Endothelial cell of umbilical vein (primary cell): ENCODE data around the gene KIZ. TPM values are rescaled to one million over a fixed set of nuclear protein-coding genes. Genes with fewer than 3 reads are reported as not detected.

Experiments used
- BruUV-seq: library from RNA; stranded (reverse); fragments of 400-500 nt; replicated peaks from 2 replicates; lab custom pipeline; 2021; lab: Mats Ljungman, UMichigan
- CTCF ChIA-PET: fragments of 300-600, 350-600 bp; sonication (Branson Sonifier 250); formaldehyde crosslinking; loops from one replicate; lab custom pipeline; 2021; ENCODE audit warnings: antibody characterized with exemption, inconsistent platforms; lab: Charles Lee
- POLR2A ChIA-PET: fragments of 300-600, 350-600 bp; sonication (Branson Sonifier 250); formaldehyde crosslinking; loops from one replicate; lab custom pipeline; 2021; ENCODE audit warnings: antibody characterized with exemption, inconsistent platforms; lab: Charles Lee
- DNase-seq: peaks from one replicate; pipeline ENCODE4 v3.0.0-alpha.2; 2011; ENCODE audit warnings: low read depth, low spot score
- FAIRE-seq: peaks from 2 replicates; lab custom pipeline; 2011; peaks lifted over from hg19 to GRCh38; lab: Jason Lieb, UNC
- H2AFZ ChIP-seq: 2 replicates; pipeline ENCODE4 v1.6.0; 2012; ENCODE audit warnings: low read depth, low read length, control low read depth, inconsistent platforms
- H3K27ac ChIP-seq: 2 replicates; pipeline ENCODE4 v1.5.1; 2011; ENCODE audit warnings: low read depth, mild to moderate bottlenecking, control low read depth, low read length, moderate library complexity; ENCODE audit not compliant: insufficient read depth
- H3K27me3 ChIP-seq, 2 experiments: 2 replicates each; pipeline versions ENCODE4 v1.6.0 to v1.6.1; 2011; ENCODE audit warnings: low read length in 2 of 2, mixed read lengths in 1 of 2; ENCODE audit not compliant: control insufficient read depth in 2 of 2, insufficient read depth in 2 of 2
- H3K36me3 ChIP-seq, 2 experiments: 2 replicates in 1 of 2; 3 replicates in 1 of 2; pipeline ENCODE4 v1.5.1; 2011; ENCODE audit warnings: low read length in 2 of 2, mild to moderate bottlenecking in 1 of 2, moderate library complexity in 1 of 2; ENCODE audit not compliant: control insufficient read depth in 2 of 2, insufficient read depth in 2 of 2; ENCODE audit errors: extremely low read depth in 1 of 2
- H3K4me1 ChIP-seq: 3 replicates; pipeline ENCODE4 v1.5.1; 2011; ENCODE audit warnings: mild to moderate bottlenecking, low read length; ENCODE audit not compliant: control insufficient read depth, insufficient read depth; ENCODE audit errors: extremely low read depth
- H3K4me2 ChIP-seq: 2 replicates; pipeline ENCODE4 v1.6.1; 2011; ENCODE audit warnings: low read length, control low read depth, mixed read lengths; ENCODE audit not compliant: insufficient read depth
- H3K4me3 ChIP-seq, 3 experiments: fragments of 200-600 bp in 1 of 3; sonication (generic), shearing (Covaris generic) in 1 of 3; replicated peaks in 1 of 3; 2 replicates each; pipeline ENCODE4 v1.5.1; 2011 to 2016; ENCODE audit warnings: control low read depth in 3 of 3, low read length in 3 of 3, mild to moderate bottlenecking in 2 of 3, inconsistent platforms in 1 of 3, low read depth in 1 of 3, moderate library complexity in 1 of 3; ENCODE audit not compliant: insufficient read depth in 1 of 3
- H3K79me2 ChIP-seq: 2 replicates; pipeline ENCODE4 v1.6.0; 2012; ENCODE audit warnings: low read length, inconsistent platforms; ENCODE audit not compliant: control insufficient read depth, insufficient read depth
- H3K9ac ChIP-seq: replicated peaks from 2 replicates; pipeline ENCODE3; 2011; ENCODE audit warnings: low read length, control low read depth; ENCODE audit not compliant: insufficient read depth; ENCODE audit errors: extremely low read depth
- H3K9me1 ChIP-seq: replicated peaks from 3 replicates; pipeline ENCODE4 v1.6.0; 2011; ENCODE audit warnings: mild to moderate bottlenecking, low read length; ENCODE audit not compliant: control insufficient read depth, insufficient read depth; ENCODE audit errors: extremely low read depth
- H3K9me3 ChIP-seq: replicated peaks from 2 replicates; pipeline ENCODE4 v1.5.1; 2012; ENCODE audit warnings: low read length, inconsistent platforms; ENCODE audit not compliant: control insufficient read depth, insufficient read depth
- H4K20me1 ChIP-seq: replicated peaks from 2 replicates; pipeline ENCODE3; 2011; ENCODE audit warnings: mild to moderate bottlenecking, low read length; ENCODE audit not compliant: control insufficient read depth, insufficient read depth; ENCODE audit errors: extremely low read depth
- CTCF ChIP-seq, 2 donors: IDR thresholded peaks; 1 replicate in 1 of 2; 2 replicates in 1 of 2; pipeline ENCODE4 v1.5.1; 2011; ENCODE audit warnings: low read length in 2 of 2, mild to moderate bottlenecking in 2 of 2, moderate library complexity in 2 of 2, control low read depth in 1 of 2, inconsistent platforms in 1 of 2, low read depth in 1 of 2; ENCODE audit not compliant: insufficient read depth in 1 of 2; ENCODE audit errors: extremely low read depth in 1 of 2
- EZH2 ChIP-seq: IDR thresholded peaks from 2 replicates; pipeline ENCODE4 v1.6.1; 2012; ENCODE audit warnings: borderline replicate concordance, low read depth, mild to moderate bottlenecking, moderate library complexity, low read length, inconsistent platforms; ENCODE audit not compliant: severe bottlenecking
- FOS ChIP-seq: IDR thresholded peaks from 2 replicates; pipeline ENCODE4 v1.6.1; 2011; ENCODE audit warnings: mild to moderate bottlenecking, low read length, moderate library complexity, borderline replicate concordance; ENCODE audit not compliant: insufficient read depth
- GATA2 ChIP-seq: IDR thresholded peaks from 2 replicates; pipeline ENCODE4 v1.7.0; 2011; ENCODE audit warnings: low read depth, mild to moderate bottlenecking, moderate library complexity, mixed read lengths, low read length; ENCODE audit not compliant: insufficient read length, insufficient read depth
- JUN ChIP-seq: IDR thresholded peaks from 2 replicates; pipeline ENCODE4 v1.6.1; 2011; ENCODE audit warnings: borderline replicate concordance, low read depth; ENCODE audit not compliant: insufficient read length, insufficient read depth
- MAX ChIP-seq: IDR thresholded peaks from 2 replicates; pipeline ENCODE4 v1.6.1; 2011; ENCODE audit not compliant: insufficient read depth, insufficient read length
- MYC ChIP-seq: IDR thresholded peaks from one replicate; pipeline ENCODE4 v1.6.1; 2011; ENCODE audit warnings: mild to moderate bottlenecking, low read depth, low read length
- POLR2A ChIP-seq: IDR thresholded peaks from 2 replicates; pipeline ENCODE4 v1.6.1; 2012; ENCODE audit warnings: low read depth, mild to moderate bottlenecking, control low read depth, low read length
- POLR2AphosphoS5 ChIP-seq: IDR thresholded peaks from 2 replicates; pipeline ENCODE4 v1.6.1; 2012; ENCODE audit warnings: low read depth, mild to moderate bottlenecking, control low read depth, low read length, moderate library complexity; ENCODE audit not compliant: insufficient read depth
- dilution Hi-C: fragments of 300-500 bp; cut with MboI; formaldehyde crosslinking; loops from one replicate; pipeline ENCODE4 v1.15.0; 2019; ENCODE audit warnings: low sequenced_read_pairs; ENCODE audit not compliant: extremely low pct_ligation_motif_present
- intact Hi-C: fragments of 100-400 bp; cut with micrococcal nuclease; formaldehyde crosslinking; loops from one replicate; pipeline ENCODE4 v1.10.0; 2022
- polyA plus RNA-seq, 4 experiments: library from polyadenylated mRNA; depleted of rRNA in 3 of 4; stranded (reverse) in 3 of 4; unstranded in 1 of 4; fragments of >200 nt; gene quantifications; 2 replicates each; pipeline versions ENCODE4 v1.2.1 to v1.2.3, GENCODE V29; 2011 to 2012; ENCODE audit warnings: missing spikeins in 1 of 4
- total RNA-seq: library from RNA; stranded (reverse); gene quantifications from 2 replicates; pipeline ENCODE4 v1.2.3, GENCODE V29; 2021

Gene KIZ
- total and polyA plus RNA-seq, 2 donors (not counting 3 experiments of a cell fraction or from before 2014, with no cell fraction given), result 3.9 to 7.3 TPM

DNA sequence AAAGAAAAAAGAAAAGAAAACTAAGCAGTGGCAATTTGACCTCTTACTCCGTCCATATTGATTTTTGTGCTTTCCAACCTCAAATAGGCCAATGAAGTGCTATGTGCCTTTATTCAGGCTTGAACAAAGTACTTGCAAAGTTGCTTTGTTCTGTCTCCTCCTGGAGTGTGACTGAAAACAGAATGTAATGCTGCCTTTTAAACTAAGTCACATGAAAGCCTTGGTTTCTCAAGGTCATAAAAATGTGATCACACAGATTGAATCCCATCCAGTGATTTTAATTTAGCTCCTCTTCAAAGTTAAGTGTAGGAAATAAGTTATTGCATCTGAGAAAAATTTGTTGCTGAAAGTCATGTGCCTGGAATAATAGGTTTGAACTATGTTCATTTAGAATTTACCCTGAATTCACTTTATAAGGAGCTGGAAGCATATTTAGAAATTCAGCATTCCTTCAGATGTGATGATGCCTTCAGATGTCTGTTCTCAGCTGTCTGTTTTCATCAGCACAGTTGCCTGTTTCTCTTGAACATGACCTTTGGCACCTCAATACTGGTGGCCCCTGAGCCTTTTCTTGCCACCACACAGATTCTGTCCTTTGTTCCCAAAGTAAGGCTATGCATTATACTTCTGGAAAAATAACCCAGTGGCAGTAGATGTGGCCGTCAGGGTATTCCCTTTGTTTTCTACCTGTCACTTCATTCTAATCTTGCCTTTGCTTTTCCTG is 48.8 kb downstream of the KIZ start:
- no peaks in the 10 kb centered on the region for H3K79me2 ChIP-seq
- H3K4me2 ChIP-seq, result no peak overlapping the region
- dilution Hi-C loops (no loop called here), intact Hi-C loops (no loop called here)
- no peaks in the 10 kb centered on the region for H3K36me3 ChIP-seq
- no peak overlapping the region for H3K4me3 ChIP-seq
- no peaks in the 10 kb centered on the region for H3K9me1 ChIP-seq
- H2AFZ ChIP-seq, result no peak overlapping the region
- no TSS peak for BruUV-seq
- POLR2A ChIA-PET, result no interaction called here
- no peaks in the 10 kb centered on the region for H3K4me1 ChIP-seq
- H3K9ac ChIP-seq, result no peak overlapping the region
- no peaks in the 10 kb centered on the region for H3K27me3 ChIP-seq
- no peaks in the 10 kb centered on the region for H3K9me3 ChIP-seq
- TF ChIP-seq FOS (no peak), JUN (no peak), MAX (no peak), GATA2 (no peak), MYC (no peak), CTCF (IDR thresholded peaks at IDR 0.05; ENCODE audit: extremely low read depth in 1 of 2, insufficient read depth in 1 of 2, low read depth in 1 of 2, low read length in 2 of 2) (no peak), POLR2A (no peak), EZH2 (no peak), POLR2AphosphoS5 (no peak)
- DNase-seq, result no peak
- H3K27ac ChIP-seq, result no peak overlapping the region
- no peaks in the 10 kb centered on the region for H4K20me1 ChIP-seq
- no peak for FAIRE-seq
- CTCF ChIA-PET, result no interaction called here
